HUDEP-2 (cell line): ENCODE measurements around the gene C5orf63.
"Not testable (repeated sequence)": the region's sequence is repeated elsewhere in the genome, so short reads cannot be mapped to it uniquely, and the experiment has no call there.

Experiments
- DNase-seq, 76 experiments: peaks; one replicate each; lab custom pipeline; 2025; ENCODE audit not compliant: unreplicated experiment in 76 of 76; lab: John Stamatoyannopoulos, UW

Gene C5orf63

DNA sequence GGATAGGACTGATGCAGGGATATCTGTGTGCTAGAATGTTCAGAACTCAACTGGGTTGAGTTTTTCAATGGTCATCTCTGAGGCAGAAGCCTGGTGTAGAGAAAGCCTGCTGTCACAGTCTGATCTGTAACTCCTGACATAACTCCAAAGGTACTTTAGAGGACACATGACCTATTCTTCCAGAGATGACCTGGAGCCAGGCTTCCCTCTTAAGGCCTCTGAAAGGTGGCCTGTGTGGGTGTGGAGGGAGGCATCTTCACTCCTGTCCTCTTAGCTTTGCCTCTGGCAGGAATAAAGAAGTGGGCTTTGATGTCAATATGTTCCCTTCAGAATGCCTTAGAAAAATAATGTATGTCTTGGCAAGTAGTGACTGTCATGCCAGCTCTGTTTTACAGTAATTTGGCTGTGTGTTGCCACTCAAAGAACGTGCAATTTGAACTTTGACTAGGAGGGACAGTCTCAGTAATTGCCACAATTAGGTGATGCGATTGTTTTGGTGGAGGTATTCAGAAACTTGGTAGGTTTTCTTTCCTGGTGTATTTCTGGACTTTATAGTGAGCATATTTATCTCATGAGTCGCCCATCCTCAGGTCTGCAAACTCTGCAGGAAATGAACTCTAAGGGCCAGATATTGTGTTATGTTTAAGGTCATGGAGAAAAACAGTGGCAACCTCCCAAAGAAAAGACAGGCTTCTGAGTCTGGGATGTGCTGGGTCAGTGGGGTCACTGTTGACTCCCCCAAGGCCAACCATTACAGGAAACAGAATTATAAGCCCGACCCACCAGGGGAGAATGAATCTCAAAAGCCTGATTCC lies 3.2 kb upstream of the C5orf63 start:
- DNase-seq: no peak

- DNase-seq: no peak
Observed at GRCh38 chr5:127074466-127074865, 1.2 kb upstream of the C5orf63 start.

- no peak for DNase-seq
Observed at GRCh38 chr5:127070243-127070642, 3.1 kb downstream of the C5orf63 start.

- DNase-seq: no peak
Observed at GRCh38 chr5:127068493-127069214, 4.6 kb downstream of the C5orf63 start.

DNA sequence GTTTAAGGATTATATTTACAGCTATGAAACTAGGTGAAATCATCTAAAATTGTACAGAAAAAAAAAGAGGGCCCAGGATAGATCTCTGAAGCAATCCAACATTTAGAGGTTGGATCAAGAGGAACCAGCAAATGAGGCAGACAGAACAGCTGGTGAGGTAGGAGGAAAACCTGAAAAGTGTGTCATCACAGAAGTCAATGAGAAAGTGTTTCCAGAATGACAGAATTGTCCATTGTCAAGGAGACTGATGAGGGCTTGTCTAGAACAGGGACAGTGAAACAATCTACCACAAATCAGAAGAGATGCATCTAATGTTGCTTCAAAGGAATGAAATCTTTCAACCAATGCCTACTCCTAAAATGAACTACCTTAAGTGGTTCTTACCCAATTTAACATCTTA lies 6.6 kb downstream of the C5orf63 start:
- no peak for DNase-seq

DNA sequence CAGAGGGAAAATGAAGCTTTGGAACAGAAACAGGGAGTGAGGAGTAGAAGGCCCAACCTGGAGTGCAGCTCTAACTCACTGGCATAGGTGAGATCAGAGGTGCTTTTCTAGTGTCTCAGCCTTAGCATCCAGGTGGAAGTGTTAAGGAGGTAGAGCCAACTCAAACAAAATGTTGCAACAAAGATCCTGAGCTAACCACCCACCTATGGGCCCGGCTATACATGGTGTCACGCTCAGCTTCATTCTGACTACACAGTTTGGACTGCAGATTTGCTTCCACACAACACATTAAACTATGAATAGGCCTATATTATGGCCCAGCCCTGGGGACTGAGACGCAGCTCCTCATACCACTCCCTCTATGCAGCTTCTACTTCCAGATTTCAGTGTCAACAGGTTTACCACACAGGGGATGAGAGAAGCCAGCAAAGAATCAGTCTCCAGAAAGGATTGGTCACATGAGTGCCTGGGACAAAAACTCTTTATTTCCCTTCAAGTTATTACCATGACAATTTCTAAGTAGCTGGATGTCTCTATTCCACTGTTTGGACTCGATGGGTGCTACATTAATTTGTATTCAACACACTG lies 9.0 kb downstream of the C5orf63 start:
- no peak for DNase-seq

DNA sequence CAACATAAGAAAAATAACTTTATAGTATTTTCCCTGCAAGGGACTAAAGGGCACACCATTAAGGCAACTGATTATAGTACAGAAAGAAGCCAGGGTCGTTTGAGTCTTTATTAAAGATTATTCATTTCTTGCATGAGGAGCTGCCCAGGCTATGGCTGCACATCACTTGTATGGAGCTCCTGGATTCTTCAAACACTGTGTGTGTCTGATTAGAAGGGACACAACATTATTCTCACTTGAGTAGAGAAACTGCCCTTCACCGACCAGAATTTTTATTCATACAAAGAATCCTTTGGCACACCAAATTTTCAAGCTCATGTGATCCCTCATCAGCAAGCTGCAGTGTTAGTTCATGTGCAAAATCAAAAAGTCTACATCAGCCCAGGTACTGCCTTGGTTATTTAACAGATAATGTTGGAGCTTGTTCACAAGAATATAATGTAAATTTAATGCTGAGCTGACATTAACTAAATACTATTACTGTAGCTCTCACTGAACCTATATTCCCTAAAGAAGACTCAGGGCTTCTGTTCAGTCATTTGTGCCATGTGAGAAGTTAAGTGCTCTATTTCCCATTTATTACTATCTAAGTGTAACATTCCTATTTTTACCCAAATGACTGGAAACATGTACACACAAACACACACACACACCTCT lies 9.9 kb downstream of the C5orf63 start:
- DNase-seq: no peak

- no peak for DNase-seq
Observed at GRCh38 chr5:127061956-127062355, 11.3 kb downstream of the C5orf63 start.

DNA sequence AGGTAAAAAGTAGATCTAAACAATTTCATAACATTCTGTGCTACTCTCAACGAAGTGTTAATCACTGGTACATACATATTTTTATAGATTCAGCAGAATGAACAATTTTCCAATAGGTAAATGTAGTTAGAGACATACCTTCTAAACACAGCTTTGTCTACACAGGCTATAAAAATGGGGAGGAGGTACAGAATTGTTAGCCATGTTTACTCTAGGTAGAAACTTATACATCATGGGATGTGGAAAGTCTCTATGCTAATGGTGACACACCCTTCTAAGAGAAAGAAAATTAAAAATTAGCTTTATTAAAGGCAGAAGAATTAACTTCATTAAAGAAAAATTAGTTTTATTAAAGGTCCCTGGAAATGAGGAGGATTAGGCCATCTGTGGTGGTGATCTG lies 11.8 kb downstream of the C5orf63 start:
- DNase-seq: no peak

- no peak for DNase-seq
Observed at GRCh38 chr5:127060470-127060985, 12.8 kb downstream of the C5orf63 start.

- DNase-seq: no peak
Observed at GRCh38 chr5:127056896-127057295, 16.4 kb downstream of the C5orf63 start.

DNA sequence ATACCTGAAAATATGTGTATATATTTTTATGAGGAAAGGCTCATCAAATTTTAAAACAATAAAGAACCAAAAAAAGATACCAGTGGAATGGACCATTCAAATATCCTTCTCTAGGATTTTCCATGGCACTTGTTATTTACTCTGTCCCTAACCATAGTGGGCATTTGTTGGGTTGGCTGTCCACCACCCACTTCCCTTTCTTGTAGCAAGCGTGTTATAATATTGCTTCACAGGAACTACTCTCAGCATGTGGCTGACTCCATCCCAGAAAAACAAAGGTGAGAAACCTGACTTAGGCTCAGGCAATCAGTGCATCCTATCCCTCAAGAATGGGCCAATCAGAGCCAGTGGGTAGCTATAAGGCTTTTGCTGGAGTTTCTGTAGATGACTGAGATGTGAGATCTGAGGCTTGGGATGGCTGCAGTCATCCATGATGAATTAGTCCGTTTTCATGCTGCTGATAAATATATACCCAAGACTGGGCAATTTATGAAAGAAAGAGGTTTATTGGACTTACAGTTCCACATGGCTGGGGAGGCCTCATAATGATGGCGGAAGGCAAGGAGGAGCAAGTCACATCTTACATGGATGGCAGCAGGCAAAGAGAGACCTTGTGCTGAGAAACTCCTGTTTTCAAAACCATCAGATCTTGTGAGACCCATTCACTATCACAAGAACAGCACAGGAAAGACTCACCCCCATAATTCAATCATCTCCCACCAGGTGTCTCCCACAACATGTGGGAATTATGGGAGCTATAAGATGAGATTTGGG lies 17.2 kb downstream of the C5orf63 start:
- no peak for DNase-seq

- not testable (repeated sequence) for DNase-seq
Observed at GRCh38 chr5:127053551-127053950, 19.8 kb downstream of the C5orf63 start.

DNA sequence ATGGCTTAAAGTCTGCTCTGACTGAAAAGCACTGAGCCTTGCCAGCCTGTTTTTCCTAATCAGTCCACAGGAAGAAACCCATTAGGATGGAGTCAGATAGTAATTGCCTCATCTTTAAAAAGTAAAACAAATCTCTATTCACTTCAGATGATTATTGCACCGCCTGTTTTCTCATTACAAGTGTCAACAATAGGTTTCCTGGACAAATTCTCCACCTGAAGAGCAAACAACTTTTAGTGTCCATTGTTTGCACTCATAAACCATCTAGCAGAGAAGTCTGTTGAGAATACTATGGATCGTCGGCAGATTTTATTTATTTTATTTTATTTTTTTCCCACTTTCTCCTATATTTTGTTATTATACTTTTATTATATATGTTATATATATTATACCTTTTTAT lies 20.3 kb downstream of the C5orf63 start:
- no peak for DNase-seq

DNA sequence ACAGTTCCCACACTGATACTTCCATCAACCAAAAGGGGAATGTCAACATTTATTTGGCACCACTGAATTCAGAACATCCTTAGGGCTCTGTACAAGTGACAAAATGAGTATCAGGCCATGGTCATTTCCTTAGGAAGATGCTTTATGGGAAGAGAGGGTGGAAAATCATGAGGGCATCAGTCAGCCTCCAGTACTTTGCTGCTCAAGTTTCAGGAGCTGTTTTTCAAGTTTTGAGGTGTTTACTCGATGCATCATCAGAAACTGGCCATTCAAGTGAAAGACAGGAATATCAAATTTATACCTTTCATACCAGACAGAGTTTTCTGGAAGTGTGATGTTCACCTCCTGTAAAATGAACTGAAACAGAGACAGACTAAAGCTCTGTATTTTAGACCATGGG lies 21.7 kb downstream of the C5orf63 start:
- DNase-seq: no peak

GRCh38 chr5:127046343-127047072 lies 26.8 kb downstream of the C5orf63 start:
- DNase-seq: no peak

- peak in 3 of 76 experiments; percentile 7 to 26 (median 11) for DNase-seq
Observed at GRCh38 chr5:127042593-127042992, 30.7 kb downstream of the C5orf63 start.

DNA sequence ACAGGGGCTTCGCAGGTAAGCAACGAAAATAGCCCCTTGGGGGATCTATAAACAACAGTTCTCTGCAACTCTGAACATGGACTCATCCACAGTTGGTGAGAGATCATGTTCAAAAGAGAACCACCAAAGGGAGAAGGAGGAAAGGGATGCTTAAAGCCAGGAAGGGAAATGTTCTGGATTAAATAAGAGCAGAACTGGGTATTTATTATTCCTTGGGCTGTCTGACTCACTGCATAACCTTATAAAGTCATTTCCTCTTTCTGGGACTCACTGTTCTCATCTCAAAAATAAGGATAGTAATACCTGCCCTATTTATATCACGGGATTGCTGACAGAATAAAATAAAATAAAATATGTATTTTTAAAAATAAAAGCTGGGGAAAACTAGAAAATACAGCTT lies 31.7 kb downstream of the C5orf63 start:
- no peak for DNase-seq

- DNase-seq: no peak
Observed at GRCh38 chr5:127040796-127041520, 32.3 kb downstream of the C5orf63 start.
